Prostate gland (tissue), 2 donors: ENCODE data around the gene SAFB. TPM values are rescaled to one million over a fixed set of nuclear protein-coding genes. Genes with fewer than 3 reads are reported as not detected.

Experiments
- DNase-seq: peaks from one replicate; pipeline ENCODE4 v3.0.0-alpha.2; 2019; ENCODE audit warnings: low spot score
- H3K27ac ChIP-seq, 2 donors: fragments of 200-600 bp; sonication (generic); 2 replicates each; pipeline ENCODE4 v1.5.1; 2017 to 2019
- H3K27me3 ChIP-seq: fragments of 200-600 bp; sonication (generic); replicated peaks from 2 replicates; pipeline ENCODE4 v1.5.1; 2019; ENCODE audit not compliant: insufficient read depth
- H3K36me3 ChIP-seq, 2 donors: fragments of 200-600 bp; sonication (generic); 1 replicate in 1 of 2; 2 replicates in 1 of 2; pipeline versions ENCODE4 v1.5.1 to v1.8.1; 2017 to 2019
- H3K4me1 ChIP-seq: fragments of 200-600 bp; sonication (generic); replicated peaks from 2 replicates; pipeline ENCODE4 v1.5.1; 2019
- H3K4me3 ChIP-seq, 2 donors: fragments of 200-600 bp; sonication (generic); 2 replicates each; pipeline ENCODE4 v1.5.1; 2017 to 2019
- H3K9me3 ChIP-seq: fragments of 200-600 bp; sonication (generic); 2 replicates; pipeline ENCODE4 v1.5.1; 2017
- POLR2A ChIP-seq: fragments of 450-650 bp; IDR thresholded peaks from one replicate; pipeline ENCODE4 v1.6.1; 2016; ENCODE audit warnings: antibody characterized with exemption, mild to moderate bottlenecking
- POLR2AphosphoS5 ChIP-seq: sonication (generic); formaldehyde crosslinking; IDR thresholded peaks from one replicate; pipeline ENCODE4 v1.6.1; 2017; ENCODE audit warnings: antibody characterized with exemption
- WGBS: methylation state at CpG from one replicate; pipeline ENCODE4 v1.1.5; 2018; 5-methylcytosine and 5-hydroxymethylcytosine counted together
- intact Hi-C: fragments of 100-400 bp; cut with DNase I; formaldehyde crosslinking; loops from one replicate; pipeline ENCODE4 v1.14.2; 2022
- total RNA-seq, 2 donors: library from RNA; depleted of rRNA; stranded (reverse); fragments of >200 nt; gene quantifications; one replicate each; pipeline ENCODE4 v1.1.0, GENCODE V29; 2016
- TF ChIP-seq, protein P1 (sequence below), 4 experiments: fragments of 200-600 bp in 2 of 4; fragments of 450-650 bp in 2 of 4; sonication (generic) in 2 of 4; IDR thresholded peaks; 1 replicate in 3 of 4; 2 replicates in 1 of 4; pipeline ENCODE4 v1.5.1; 2016 to 2019; ENCODE audit warnings: antibody characterized with exemption in 4 of 4, mild to moderate bottlenecking in 2 of 4, moderate library complexity in 2 of 4

The SAFB gene
- total RNA-seq, 2 donors from 2014 or later: 63.6 to 182 TPM

DNA sequence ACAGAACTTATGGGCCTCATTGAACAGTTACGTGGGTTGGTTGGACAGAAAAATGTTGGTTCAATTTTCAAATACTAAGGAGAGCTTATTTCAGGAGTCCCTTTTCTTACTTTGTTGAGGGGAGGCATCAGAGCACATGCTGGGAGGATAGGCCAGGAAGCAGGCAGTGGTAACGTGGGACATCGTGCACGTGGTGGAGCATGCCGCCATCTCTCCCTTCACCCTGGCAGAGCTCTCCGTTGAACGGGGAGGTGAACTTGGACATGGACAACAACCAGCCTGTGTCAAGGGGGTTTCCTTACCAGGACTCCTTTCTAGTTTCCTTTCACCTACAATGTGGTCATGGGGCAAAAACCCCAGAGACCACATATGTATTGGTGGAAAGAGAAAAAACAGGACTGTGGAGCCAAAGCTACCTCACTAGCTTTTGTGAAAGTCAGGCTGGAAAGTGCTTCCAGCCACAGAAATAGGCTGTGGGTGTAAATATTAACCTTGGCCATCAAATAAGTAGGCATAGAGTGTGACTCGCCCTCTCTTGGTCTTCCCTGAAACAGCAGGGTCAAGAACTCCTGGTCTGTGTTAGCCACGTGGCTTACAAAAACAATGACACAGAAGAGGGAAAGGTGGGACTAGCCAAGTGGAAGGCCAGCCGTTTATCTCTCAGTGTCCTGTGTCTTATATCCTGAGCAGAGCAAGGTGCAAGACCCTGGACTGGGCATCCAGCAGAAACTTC lies 43.1 kb downstream of the SAFB start:
- no peaks in the 10 kb centered on the region for H3K27me3 ChIP-seq
- TF ChIP-seq POLR2AphosphoS5: no peak
- TF ChIP-seq, protein P1, sequence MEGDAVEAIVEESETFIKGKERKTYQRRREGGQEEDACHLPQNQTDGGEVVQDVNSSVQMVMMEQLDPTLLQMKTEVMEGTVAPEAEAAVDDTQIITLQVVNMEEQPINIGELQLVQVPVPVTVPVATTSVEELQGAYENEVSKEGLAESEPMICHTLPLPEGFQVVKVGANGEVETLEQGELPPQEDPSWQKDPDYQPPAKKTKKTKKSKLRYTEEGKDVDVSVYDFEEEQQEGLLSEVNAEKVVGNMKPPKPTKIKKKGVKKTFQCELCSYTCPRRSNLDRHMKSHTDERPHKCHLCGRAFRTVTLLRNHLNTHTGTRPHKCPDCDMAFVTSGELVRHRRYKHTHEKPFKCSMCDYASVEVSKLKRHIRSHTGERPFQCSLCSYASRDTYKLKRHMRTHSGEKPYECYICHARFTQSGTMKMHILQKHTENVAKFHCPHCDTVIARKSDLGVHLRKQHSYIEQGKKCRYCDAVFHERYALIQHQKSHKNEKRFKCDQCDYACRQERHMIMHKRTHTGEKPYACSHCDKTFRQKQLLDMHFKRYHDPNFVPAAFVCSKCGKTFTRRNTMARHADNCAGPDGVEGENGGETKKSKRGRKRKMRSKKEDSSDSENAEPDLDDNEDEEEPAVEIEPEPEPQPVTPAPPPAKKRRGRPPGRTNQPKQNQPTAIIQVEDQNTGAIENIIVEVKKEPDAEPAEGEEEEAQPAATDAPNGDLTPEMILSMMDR (IDR thresholded peaks at IDR 0.05): no peak
- TF ChIP-seq POLR2A: no peak
- H3K36me3 ChIP-seq: peaks cover 29 to 63% of the 10 kb centered on the region in 2 donors
- no peaks in the 10 kb centered on the region for H3K9me3 ChIP-seq
- DNase-seq: no peak
- 81% methylated on average over 10 of the region's 10 CpGs for WGBS
- no peak overlapping the region for H3K27ac ChIP-seq
- intact Hi-C loops: no loop called here
- H3K4me1 ChIP-seq: no peaks in the 10 kb centered on the region
- H3K4me3 ChIP-seq: no peak overlapping the region

DNA sequence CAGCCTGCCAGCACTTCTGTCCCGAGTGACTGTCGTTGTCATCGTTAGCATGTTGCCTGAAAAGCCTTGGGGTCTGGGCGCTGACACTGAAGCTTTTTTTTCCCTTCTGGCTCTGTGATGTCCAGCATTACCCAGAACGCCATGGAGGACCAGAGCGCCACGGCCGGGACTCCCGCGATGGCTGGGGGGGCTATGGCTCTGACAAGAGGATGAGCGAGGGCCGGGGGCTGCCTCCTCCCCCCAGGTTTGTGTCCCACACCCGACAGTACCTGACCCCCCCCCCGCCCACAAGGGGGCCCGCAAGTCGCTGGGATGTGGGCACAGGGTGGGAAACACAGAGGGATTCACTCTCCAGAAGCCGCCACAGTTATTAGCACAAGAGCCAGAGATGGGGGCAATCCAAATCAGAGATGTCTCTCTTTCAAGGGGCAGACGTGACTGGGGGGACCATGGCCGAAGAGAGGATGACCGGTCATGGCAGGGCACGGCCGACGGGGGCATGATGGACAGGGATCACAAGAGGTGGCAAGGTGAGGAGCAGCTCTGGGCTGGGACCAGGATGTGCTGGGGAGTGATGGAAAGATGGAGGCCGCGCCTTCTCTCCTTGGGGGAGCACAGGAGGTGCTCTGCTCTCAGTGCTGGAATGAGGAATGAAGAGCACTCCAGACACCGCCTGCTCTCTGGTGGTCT lies 44.2 kb downstream of the SAFB start:
- no peaks in the 10 kb centered on the region for H3K4me1 ChIP-seq
- DNase-seq: no peak
- no peak for TF ChIP-seq POLR2AphosphoS5
- intact Hi-C loops: no loop called here
- WGBS: 84% methylated on average over 26 of the region's 26 CpGs
- H3K4me3 ChIP-seq: no peak overlapping the region
- H3K9me3 ChIP-seq: no peaks in the 10 kb centered on the region
- no peaks in the 10 kb centered on the region for H3K27me3 ChIP-seq
- no peak overlapping the region for H3K27ac ChIP-seq
- H3K36me3 ChIP-seq: peaks cover 22 to 52% of the 10 kb centered on the region in 2 donors

DNA sequence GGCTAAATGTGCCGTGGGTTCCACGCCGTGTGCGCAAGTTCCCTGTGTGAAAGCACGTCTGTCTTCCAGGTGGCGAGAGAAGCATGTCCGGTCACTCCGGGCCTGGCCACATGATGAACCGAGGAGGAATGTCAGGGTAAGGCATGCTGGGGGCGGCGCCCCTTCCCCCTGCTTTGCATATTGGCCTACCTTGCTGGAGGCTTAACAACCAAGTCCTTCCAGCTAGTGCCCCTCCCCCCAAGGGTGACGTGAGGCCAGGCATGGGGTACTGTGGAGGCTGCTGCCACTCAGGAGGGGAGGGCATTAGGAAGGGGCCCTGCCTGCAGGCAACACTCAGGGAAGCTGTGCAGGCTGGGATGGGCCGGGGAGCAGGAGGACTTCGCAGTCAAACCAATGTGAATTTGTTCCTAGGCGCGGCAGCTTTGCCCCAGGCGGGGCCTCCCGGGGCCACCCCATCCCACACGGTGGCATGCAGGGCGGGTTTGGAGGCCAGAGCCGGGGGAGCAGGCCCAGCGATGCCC lies 44.9 kb downstream of the SAFB start:
- H3K36me3 ChIP-seq: peaks cover 22 to 49% of the 10 kb centered on the region in 2 donors
- intact Hi-C loops: no loop called here

DNA sequence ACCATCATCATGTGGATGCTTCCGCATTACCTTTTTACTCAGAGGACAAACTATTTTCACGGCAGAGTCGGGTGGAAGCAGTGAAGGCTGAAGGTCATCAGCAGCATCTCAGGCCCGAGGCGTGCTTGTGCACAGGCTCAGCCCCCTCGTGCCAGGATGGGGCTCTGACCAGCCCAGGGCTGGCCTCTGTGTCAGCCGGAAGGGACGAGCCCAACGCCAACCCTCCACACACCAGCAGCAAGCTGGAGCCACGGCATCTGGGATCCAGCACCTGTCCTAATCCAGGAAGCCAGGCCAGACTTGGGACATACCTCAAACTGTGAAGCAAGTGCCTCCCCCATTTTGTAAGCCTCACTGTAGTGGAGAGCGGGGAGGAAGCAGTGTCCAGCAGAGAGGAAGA lies 46.3 kb downstream of the SAFB start:
- H3K4me1 ChIP-seq: no peaks in the 10 kb centered on the region
- 85% methylated on average over 11 of the region's 11 CpGs for WGBS
- peaks cover 17 to 38% of the 10 kb centered on the region in 2 donors for H3K36me3 ChIP-seq

More for the DNA sequence above, 44.9 kb downstream of the SAFB start:
- H3K4me3 ChIP-seq: no peak overlapping the region
- no peak for DNase-seq
- 68% methylated on average over 22 of the region's 22 CpGs for WGBS
- no peaks in the 10 kb centered on the region for H3K27me3 ChIP-seq
- no peaks in the 10 kb centered on the region for H3K4me1 ChIP-seq
- H3K9me3 ChIP-seq: no peaks in the 10 kb centered on the region
- H3K27ac ChIP-seq: no peak overlapping the region
- TF ChIP-seq, protein P1 (IDR thresholded peaks at IDR 0.05): no peak
- TF ChIP-seq POLR2A: no peak
- TF ChIP-seq POLR2AphosphoS5: no peak

DNA sequence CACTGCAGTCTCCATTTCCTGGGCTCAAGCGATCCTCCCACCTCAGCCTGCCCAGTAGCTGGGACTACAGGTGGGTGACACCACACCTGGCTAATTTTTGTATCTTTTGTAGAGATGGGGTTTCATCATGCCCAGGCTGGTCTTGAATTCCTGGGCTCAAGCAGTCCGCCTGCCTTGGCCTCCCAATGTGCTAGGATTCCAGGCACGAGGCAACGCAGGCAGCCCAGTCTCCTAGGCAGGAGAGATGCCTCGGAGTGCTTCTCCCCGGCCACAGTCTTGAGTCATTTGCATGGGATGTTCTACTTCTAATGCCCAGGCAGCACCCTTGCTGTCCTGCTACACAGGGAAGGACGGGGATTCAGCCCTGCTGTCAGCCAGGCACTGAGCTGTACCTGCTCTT lies 48.7 kb downstream of the SAFB start:
- H3K36me3 ChIP-seq: peaks cover 9 to 18% of the 10 kb centered on the region in 2 donors
- intact Hi-C loops: no loop called here
- no peak overlapping the region for H3K27ac ChIP-seq
- no peak overlapping the region for H3K4me3 ChIP-seq
- no peaks in the 10 kb centered on the region for H3K9me3 ChIP-seq
- H3K4me1 ChIP-seq: no peaks in the 10 kb centered on the region
- no peaks in the 10 kb centered on the region for H3K27me3 ChIP-seq
- TF ChIP-seq POLR2AphosphoS5: no peak
- TF ChIP-seq, protein P1 (IDR thresholded peaks at IDR 0.05): no peak
- no peak for TF ChIP-seq POLR2A
- WGBS: 78% methylated on average over 7 of the region's 7 CpGs
- no peak for DNase-seq

More for the DNA sequence above, 46.3 kb downstream of the SAFB start:
- no peak overlapping the region for H3K27ac ChIP-seq
- intact Hi-C loops: no loop called here
- TF ChIP-seq, protein P1 (IDR thresholded peaks at IDR 0.05): no peak
- no peak for TF ChIP-seq POLR2AphosphoS5
- TF ChIP-seq POLR2A: no peak
- no peak overlapping the region for H3K4me3 ChIP-seq
- DNase-seq: no peak
- no peaks in the 10 kb centered on the region for H3K9me3 ChIP-seq
- H3K27me3 ChIP-seq: no peaks in the 10 kb centered on the region
